Activated B cell treated with CpG ODN at 0.5 μM for 24 hours (primary cell): ENCODE measurements around the gene TTLL8. TPM values are rescaled to one million over a fixed set of nuclear protein-coding genes. Genes with fewer than 3 reads are reported as not detected.

ENCODE experiments used
- ATAC-seq: fragments of 200-7000 bp; cut with Tn5 transposase; one replicate; pipeline ENCODE4 v1.10.0; 2021; ENCODE audit warnings: low read depth, mild to moderate bottlenecking, moderate library complexity
- CTCF ChIA-PET: fragments of 350-600 bp; sonication (Branson Sonifier 250); formaldehyde crosslinking; loops from one replicate; lab custom pipeline; 2021; ENCODE audit warnings: antibody characterized with exemption; lab: Charles Lee
- POLR2A ChIA-PET: fragments of 350-600 bp; sonication (Branson Sonifier 250); formaldehyde crosslinking; loops from one replicate; lab custom pipeline; 2021; ENCODE audit warnings: antibody characterized with exemption; lab: Charles Lee
- DNase-seq: peaks from one replicate; pipeline ENCODE4 v3.0.0; 2022
- H3K27ac Mint-ChIP-seq: one replicate; pipeline ENCODE4 v1.8.0; 2020; ENCODE audit warnings: mixed read lengths
- H3K27me3 Mint-ChIP-seq: one replicate; pipeline ENCODE4 v1.8.0; 2021; ENCODE audit warnings: mixed read lengths
- H3K36me3 Mint-ChIP-seq: one replicate; pipeline ENCODE4 v1.8.0; 2021; ENCODE audit warnings: low read depth, mixed read lengths
- H3K4me1 Mint-ChIP-seq: one replicate; pipeline ENCODE4 v1.8.0; 2021; ENCODE audit warnings: mixed read lengths
- H3K4me3 Mint-ChIP-seq: one replicate; pipeline ENCODE4 v1.8.0; 2020; ENCODE audit warnings: mild to moderate bottlenecking, mixed read lengths
- H3K9me3 Mint-ChIP-seq: one replicate; pipeline ENCODE4 v1.8.0; 2020; ENCODE audit warnings: mixed read lengths
- intact Hi-C: fragments of 100-400 bp; cut with micrococcal nuclease; formaldehyde crosslinking; loops from one replicate; pipeline ENCODE4 v1.15.1; 2024
- total RNA-seq: library from RNA; stranded (reverse); gene quantifications from 2 replicates; pipeline ENCODE4 v1.2.3, GENCODE V29; 2022
- TF ChIP-seq, protein P1 (sequence below): fragments of 200-600 bp; IDR thresholded peaks from one replicate; pipeline ENCODE4 v1.8.0; 2022; ENCODE audit warnings: antibody characterized with exemption, mild to moderate bottlenecking

The TTLL8 gene
- total RNA-seq, 1 donor from 2014 or later, result not detected

DNA sequence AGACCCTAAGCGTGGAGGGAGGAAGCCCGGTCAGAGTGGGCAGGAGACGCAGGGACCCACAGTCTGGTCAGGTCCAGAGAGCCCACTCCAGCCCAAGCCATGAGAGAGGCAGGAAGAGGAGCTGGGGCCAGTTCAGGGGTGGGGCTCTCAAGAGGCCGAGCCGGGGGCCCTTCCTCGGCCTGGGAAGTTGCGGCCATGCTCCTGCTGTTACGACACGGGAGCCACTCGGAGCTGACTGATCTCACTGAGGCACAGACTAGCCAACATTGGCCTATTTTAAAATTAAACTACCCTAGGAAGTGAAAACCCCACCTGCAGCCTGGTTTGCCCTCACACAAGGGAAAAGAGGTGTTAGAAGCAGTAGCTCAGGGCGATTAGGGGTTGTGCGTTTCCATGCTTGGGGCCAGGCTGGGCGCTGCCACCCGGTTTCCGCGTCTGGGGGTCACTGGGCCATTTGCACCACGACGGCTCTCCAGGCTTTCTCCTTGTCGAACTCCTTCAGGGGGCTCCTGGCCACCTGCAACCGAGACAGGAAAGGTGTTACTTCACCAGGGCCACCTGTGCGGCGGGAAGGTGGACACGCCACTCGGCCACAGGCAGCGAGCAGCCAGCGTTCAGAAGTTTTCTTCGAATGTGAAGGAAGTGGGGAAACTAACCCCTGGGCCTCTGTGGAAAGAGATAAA lies 3.2 kb upstream of the TTLL8 start:
- ATAC-seq (no peak), DNase-seq (no peak)
- Mint-ChIP-seq H3K4me3 (no peak overlapping the region), H3K4me1 (peaks cover 14% of the 10 kb centered on the region), H3K36me3 (no peaks in the 10 kb centered on the region), H3K27me3 (peaks cover 35% of the 10 kb centered on the region), H3K9me3 (no peaks in the 10 kb centered on the region), H3K27ac (no peak overlapping the region)
- intact Hi-C loops, result no loop called here
- TF ChIP-seq, protein P1, sequence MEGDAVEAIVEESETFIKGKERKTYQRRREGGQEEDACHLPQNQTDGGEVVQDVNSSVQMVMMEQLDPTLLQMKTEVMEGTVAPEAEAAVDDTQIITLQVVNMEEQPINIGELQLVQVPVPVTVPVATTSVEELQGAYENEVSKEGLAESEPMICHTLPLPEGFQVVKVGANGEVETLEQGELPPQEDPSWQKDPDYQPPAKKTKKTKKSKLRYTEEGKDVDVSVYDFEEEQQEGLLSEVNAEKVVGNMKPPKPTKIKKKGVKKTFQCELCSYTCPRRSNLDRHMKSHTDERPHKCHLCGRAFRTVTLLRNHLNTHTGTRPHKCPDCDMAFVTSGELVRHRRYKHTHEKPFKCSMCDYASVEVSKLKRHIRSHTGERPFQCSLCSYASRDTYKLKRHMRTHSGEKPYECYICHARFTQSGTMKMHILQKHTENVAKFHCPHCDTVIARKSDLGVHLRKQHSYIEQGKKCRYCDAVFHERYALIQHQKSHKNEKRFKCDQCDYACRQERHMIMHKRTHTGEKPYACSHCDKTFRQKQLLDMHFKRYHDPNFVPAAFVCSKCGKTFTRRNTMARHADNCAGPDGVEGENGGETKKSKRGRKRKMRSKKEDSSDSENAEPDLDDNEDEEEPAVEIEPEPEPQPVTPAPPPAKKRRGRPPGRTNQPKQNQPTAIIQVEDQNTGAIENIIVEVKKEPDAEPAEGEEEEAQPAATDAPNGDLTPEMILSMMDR, result no peak
- ChIA-PET POLR2A (no interaction called here), CTCF (no interaction called here)

DNA sequence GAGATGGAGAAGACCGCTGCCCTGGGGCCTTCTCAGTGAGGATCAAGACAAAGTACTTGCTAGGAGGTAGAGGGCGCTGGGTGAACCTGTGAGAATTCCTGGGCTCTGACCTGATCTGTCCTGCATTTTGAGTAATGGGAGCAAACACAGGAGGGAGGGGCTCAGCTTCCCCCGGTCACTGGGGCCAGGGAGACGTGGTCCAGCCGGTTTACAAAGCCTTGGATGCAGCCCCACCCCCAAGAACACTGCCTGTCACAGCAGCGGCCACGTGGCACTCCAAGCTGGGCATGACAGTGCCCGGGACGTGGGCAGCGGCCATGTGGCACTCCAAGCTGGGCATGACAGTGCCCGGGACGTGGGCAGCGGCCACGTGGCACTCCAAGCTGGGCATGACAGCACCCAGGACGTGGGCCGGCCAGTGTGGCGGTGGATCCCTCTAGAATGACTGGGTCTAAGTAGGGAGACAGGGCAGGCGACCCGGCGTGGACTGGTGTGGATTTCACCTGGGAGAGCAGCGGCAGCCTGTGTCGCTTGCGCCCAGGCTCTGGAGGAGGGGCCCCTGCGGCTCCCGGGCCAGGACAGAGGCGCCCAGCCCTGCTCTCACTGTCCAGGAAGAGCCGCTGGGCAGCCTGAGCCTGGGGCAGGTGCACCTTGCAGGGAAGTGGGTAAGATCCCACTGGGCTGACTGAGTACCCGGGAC lies 2.5 kb upstream of the TTLL8 start:
- Mint-ChIP-seq H3K4me1 (peaks cover 20% of the 10 kb centered on the region), H3K9me3 (no peaks in the 10 kb centered on the region), H3K36me3 (no peaks in the 10 kb centered on the region), H3K27me3 (peaks cover 35% of the 10 kb centered on the region), H3K27ac (no peak overlapping the region), H3K4me3 (no peak overlapping the region)
- ChIA-PET CTCF (no interaction called here), POLR2A (no interaction called here)
- TF ChIP-seq, protein P1, result no peak
- no peak for ATAC-seq
- intact Hi-C loops, result no loop called here
- DNase-seq, result no peak

DNA sequence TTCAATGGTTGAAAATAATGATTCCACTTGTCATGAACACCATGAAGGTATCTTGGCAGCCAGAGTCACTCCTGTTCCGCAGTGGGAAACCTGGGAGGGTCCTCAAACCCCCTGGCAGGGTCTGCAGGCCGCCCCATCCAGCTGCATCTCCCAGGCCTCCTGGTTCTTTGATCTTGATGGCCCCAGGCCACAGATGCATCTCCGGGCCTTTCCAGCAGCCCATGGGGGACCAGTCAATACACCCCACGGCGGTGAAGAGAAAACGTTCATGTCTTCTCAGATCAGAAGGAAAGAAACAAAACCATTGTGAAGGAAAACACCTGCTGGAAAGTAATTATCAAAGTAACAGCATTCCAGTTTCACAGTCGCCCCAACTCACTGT lies 1.8 kb upstream of the TTLL8 start:
- peaks cover 38% of the 10 kb centered on the region for H3K27me3 Mint-ChIP-seq
- H3K36me3 Mint-ChIP-seq, result no peaks in the 10 kb centered on the region
- CTCF ChIA-PET, result no interaction called here
- DNase-seq, result no peak
- POLR2A ChIA-PET, result no interaction called here
- peaks cover 20% of the 10 kb centered on the region for H3K4me1 Mint-ChIP-seq
- TF ChIP-seq, protein P1, result no peak
- H3K4me3 Mint-ChIP-seq, result no peak overlapping the region
- intact Hi-C loops, result no loop called here
- H3K9me3 Mint-ChIP-seq, result no peaks in the 10 kb centered on the region
- ATAC-seq, result no peak
- H3K27ac Mint-ChIP-seq, result no peak overlapping the region

DNA sequence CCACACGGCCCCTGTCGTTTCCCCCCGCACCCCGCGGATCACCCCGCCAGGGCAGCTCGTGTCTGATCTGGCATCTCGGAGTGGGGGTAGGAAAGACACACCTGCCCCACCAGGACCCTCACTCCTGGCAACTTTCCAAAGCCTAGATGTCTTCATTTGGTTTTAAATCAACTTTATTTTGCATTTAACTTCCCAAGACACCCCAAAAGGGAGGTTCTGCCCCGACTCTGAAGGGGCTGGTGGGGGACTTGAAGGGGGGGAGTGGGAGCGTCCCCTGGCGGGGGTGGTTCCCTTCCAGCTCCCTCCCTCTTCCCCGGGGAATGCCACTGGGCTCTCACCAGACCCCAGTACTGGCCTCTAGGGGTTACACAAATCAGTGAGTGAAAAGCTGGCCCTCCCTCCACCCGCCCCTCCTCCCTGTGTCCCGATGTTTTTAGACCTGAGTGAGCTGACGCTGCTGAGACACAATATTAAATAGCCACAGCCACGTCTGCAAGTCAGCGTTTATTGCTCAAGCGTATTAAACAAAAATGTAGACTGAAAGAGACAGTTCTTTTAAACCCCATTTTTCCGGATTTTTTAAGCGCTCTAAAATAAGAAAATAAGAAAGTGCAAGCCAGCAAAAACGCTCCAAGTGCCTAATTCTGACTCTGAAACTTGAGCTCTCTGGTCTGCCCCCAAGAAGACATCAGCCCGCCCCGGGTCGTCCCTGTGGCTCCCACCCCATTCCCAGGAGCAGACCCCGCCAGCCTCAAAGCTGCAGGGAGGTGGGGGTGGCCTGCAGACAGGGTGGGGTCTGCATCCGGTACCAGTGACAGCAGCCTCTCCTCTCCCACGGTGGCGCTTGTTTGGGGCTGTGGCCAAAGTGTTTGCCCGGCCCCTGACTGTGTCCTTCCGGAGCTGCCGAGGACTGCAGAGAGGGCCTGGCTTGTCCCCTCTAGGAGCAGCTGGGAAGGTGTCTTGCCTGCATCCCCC lies 1.1 kb upstream of the TTLL8 start:
- no peak overlapping the region for H3K27ac Mint-ChIP-seq
- H3K4me3 Mint-ChIP-seq, result no peak overlapping the region
- H3K27me3 Mint-ChIP-seq, result peaks cover 38% of the 10 kb centered on the region
- DNase-seq, result no peak
- CTCF ChIA-PET, result no interaction called here
- TF ChIP-seq, protein P1, result no peak
- peak; percentile 21 for ATAC-seq
- H3K36me3 Mint-ChIP-seq, result no peaks in the 10 kb centered on the region
- intact Hi-C loops, result no loop called here
- no peaks in the 10 kb centered on the region for H3K9me3 Mint-ChIP-seq
- H3K4me1 Mint-ChIP-seq, result peaks cover 20% of the 10 kb centered on the region
- POLR2A ChIA-PET, result no interaction called here
